Measurements from ENCODE around the gene SELENON.

Gene SELENON

GRCh38 chr1:25757151-25757845 lies 42.7 kb upstream of the SELENON start:
- no peak for DNase-seq (ENCODE audit: low read depth)
- no peak for TF ChIP-seq CTCF (IDR thresholded peaks at IDR 0.05; ENCODE audit: control insufficient read depth, insufficient read depth, low read depth, low read length, missing control alignments)
- no peak overlapping the region for H3K4me3 ChIP-seq (ENCODE audit: control insufficient read depth, low read depth, low read length)

- no peak for TF ChIP-seq CTCF (IDR thresholded peaks at IDR 0.05; ENCODE audit: control insufficient read depth, insufficient read depth, low read depth, low read length, missing control alignments)
- DNase-seq (ENCODE audit: low read depth), result no peak
- H3K4me3 ChIP-seq (ENCODE audit: control insufficient read depth, low read depth, low read length), result no peak overlapping the region
Observed at GRCh38 chr1:25757846-25758185, 42.2 kb upstream of the SELENON start.

- H3K4me3 ChIP-seq (ENCODE audit: control insufficient read depth, low read depth, low read length), result no peak overlapping the region
- TF ChIP-seq CTCF (IDR thresholded peaks at IDR 0.05; ENCODE audit: control insufficient read depth, insufficient read depth, low read depth, low read length, missing control alignments), result no peak
- no peak for DNase-seq (ENCODE audit: low read depth)
Observed at GRCh38 chr1:25758466-25759070, 41.4 kb upstream of the SELENON start.

- no peak for DNase-seq (ENCODE audit: low read depth)
- no peak for TF ChIP-seq CTCF (IDR thresholded peaks at IDR 0.05; ENCODE audit: control insufficient read depth, insufficient read depth, low read depth, low read length, missing control alignments)
- H3K4me3 ChIP-seq (ENCODE audit: control insufficient read depth, low read depth, low read length), result no peak overlapping the region
Observed at GRCh38 chr1:25760122-25760719, 39.8 kb upstream of the SELENON start.

GRCh38 chr1:25760871-25761270 lies 39.1 kb upstream of the SELENON start:
- no peak for TF ChIP-seq CTCF (IDR thresholded peaks at IDR 0.05; ENCODE audit: control insufficient read depth, insufficient read depth, low read depth, low read length, missing control alignments)
- H3K4me3 ChIP-seq (ENCODE audit: control insufficient read depth, low read depth, low read length), result no peak overlapping the region
- no peak for DNase-seq (ENCODE audit: low read depth)

GRCh38 chr1:25763493-25763892 lies 36.5 kb upstream of the SELENON start:
- DNase-seq (ENCODE audit: low read depth), result no peak
- no peak overlapping the region for H3K4me3 ChIP-seq (ENCODE audit: control insufficient read depth, low read depth, low read length)
- TF ChIP-seq CTCF (IDR thresholded peaks at IDR 0.05; ENCODE audit: control insufficient read depth, insufficient read depth, low read depth, low read length, missing control alignments), result no peak
